ENCODE data around the gene MRPS7.

Gene MRPS7

DNA sequence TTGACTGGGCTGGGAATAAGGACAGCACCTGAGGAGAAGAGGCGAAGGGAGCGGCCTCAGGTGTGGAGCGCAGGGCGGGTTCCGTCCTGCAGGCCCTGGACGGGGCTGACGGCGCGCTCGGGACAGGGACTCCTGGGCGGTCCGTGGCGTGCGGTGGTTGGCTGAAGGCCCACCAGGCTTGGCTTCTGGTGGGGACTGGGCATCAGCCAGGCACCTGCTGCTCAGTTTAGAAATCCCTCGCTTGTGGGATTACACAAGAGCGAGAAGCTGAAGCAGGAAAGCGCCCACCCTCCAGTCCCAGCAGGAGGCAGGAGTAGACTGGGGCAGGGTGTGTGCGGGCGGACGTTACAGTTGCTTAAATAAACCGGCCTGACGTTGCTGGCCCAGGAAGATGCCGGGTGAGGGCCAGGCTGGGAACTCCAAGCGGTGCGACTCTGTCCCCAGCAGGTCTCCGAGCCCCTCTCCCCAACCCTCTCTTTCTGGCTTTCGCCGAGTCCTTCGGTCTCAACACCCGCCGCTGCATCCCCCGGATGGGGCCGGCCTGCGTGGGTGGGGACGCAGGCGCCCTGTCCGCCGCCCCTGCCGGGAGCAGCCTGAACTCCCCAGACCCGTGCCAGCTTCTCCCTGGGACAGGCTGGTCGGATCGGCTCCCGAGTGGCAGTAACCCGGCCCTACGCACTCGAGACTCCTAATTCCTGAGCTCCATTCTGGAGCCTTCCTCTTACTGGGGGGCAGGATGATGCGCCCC lies 8.7 kb downstream of the MRPS7 start:
- Histone ChIP-seq H3K4me3 (ENCODE audit: control insufficient read depth in 1 of 7, extremely low read depth in 1 of 7, insufficient read depth in 4 of 7, low read depth in 2 of 7, low read length in 6 of 7) (peak overlapping the region; percentile 79 to 96 (median 91)), H3K4me1 (ENCODE audit: control extremely low read depth in 1 of 4, control insufficient read depth in 4 of 4, insufficient read depth in 4 of 4, low read length in 3 of 4) (peaks cover 0 to 53% (median 32%) of the 10 kb centered on the region in 4 experiments), H3K9me3 (ENCODE audit: control extremely low read depth in 1 of 5, control insufficient read depth in 4 of 5, insufficient read depth in 2 of 5, low read depth in 1 of 5, low read length in 4 of 5) (no peaks in the 10 kb centered on the region), H3K27me3 (replicated peaks in 2 of 5; ENCODE audit: control insufficient read depth in 4 of 5, insufficient read depth in 5 of 5, low read length in 4 of 5) (no peaks in the 10 kb centered on the region), H3K36me3 (ENCODE audit: control insufficient read depth in 4 of 4, insufficient read depth in 4 of 4, low read length in 3 of 4) (peaks cover 2 to 56% (median 37%) of the 10 kb centered on the region in 4 experiments), H3K27ac (ENCODE audit: insufficient read depth in 1 of 2, low read depth in 1 of 2, low read length in 2 of 2, poor library complexity in 1 of 2, severe bottlenecking in 2 of 2) (peak overlapping the region; percentile 85 to 90)
- ChIA-PET CTCF (interaction anchor here (0.6 to 5.1 kb wide), 25 partner anchors 10 to 376 kb away, joined by 3 to 40 read pairs (median 5); partner anchors contain the start of genes GGA3, MRPS7, NUP85 and SLC25A19), POLR2A (interaction anchor here (0.6 to 2.5 kb wide), 6 partner anchors 9 to 397 kb away, joined by 3 to 39 read pairs (median 4); partner anchors contain the start of genes FDXR, GGA3, MRPS7 and SLC25A19)
- peak; percentile 80 to 85 (median 81) for DNase-seq
- WGBS (ENCODE audit: insufficient coverage): under 1% methylated on average over 44 of the region's 47 CpGs

DNA sequence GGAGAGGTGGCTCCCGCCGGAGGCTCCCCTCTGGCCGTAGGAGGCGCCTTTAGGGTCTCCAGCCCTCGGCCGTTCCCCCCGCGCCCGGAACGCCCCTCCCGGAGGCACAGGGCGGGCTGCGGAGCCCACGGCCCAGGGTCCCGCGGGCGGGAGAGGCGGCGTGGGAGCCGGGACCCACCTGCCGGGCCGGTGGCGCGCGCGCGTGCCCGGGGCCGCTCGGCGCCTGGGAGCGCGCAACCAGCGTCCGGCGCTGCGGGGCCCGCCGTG lies 9.2 kb downstream of the MRPS7 start, which contains the start of gene MIF4GD:
TSS of gene MIF4GD (minus strand) at position 266 of the 267 bp plus-strand sequence. CDS start 1,036 bp downstream, outside the sequence.
- ChIA-PET CTCF (interaction anchor here (0.6 to 5.1 kb wide), 23 partner anchors 10 to 375 kb away, joined by 3 to 40 read pairs (median 5); partner anchors contain the start of genes GGA3, MRPS7, NUP85 and SLC25A19), POLR2A (interaction anchor here (0.7 to 2.5 kb wide), 5 partner anchors 9 to 398 kb away, joined by 3 to 39 read pairs (median 4); partner anchors contain the start of genes FDXR, GGA3, MRPS7 and SLC25A19)
- Histone ChIP-seq H3K27me3 (replicated peaks in 2 of 5; ENCODE audit: control insufficient read depth in 4 of 5, insufficient read depth in 5 of 5, low read length in 4 of 5) (no peaks in the 10 kb centered on the region), H3K4me1 (ENCODE audit: control extremely low read depth in 1 of 4, control insufficient read depth in 4 of 4, insufficient read depth in 4 of 4, low read length in 3 of 4) (peaks cover 0 to 53% (median 28%) of the 10 kb centered on the region in 4 experiments), H3K4me3 (ENCODE audit: control insufficient read depth in 1 of 7, extremely low read depth in 1 of 7, insufficient read depth in 4 of 7, low read depth in 2 of 7, low read length in 6 of 7) (peak within 1 kb of the TSS; percentile 79 to 96 (median 91)), H3K27ac (ENCODE audit: insufficient read depth in 1 of 2, low read depth in 1 of 2, low read length in 2 of 2, poor library complexity in 1 of 2, severe bottlenecking in 2 of 2) (peak within 1 kb of the TSS; percentile 85 to 90), H3K36me3 (ENCODE audit: control insufficient read depth in 4 of 4, insufficient read depth in 4 of 4, low read length in 3 of 4) (peaks cover 2 to 53% (median 34%) of the 10 kb centered on the region in 4 experiments), H3K9me3 (ENCODE audit: control extremely low read depth in 1 of 5, control insufficient read depth in 4 of 5, insufficient read depth in 2 of 5, low read depth in 1 of 5, low read length in 4 of 5) (no peaks in the 10 kb centered on the region)
- peak in 1 of 3 donors; percentile 88 for DNase-seq
- WGBS (ENCODE audit: insufficient coverage): 0% methylated on average over 36 of the region's 39 CpGs

DNA sequence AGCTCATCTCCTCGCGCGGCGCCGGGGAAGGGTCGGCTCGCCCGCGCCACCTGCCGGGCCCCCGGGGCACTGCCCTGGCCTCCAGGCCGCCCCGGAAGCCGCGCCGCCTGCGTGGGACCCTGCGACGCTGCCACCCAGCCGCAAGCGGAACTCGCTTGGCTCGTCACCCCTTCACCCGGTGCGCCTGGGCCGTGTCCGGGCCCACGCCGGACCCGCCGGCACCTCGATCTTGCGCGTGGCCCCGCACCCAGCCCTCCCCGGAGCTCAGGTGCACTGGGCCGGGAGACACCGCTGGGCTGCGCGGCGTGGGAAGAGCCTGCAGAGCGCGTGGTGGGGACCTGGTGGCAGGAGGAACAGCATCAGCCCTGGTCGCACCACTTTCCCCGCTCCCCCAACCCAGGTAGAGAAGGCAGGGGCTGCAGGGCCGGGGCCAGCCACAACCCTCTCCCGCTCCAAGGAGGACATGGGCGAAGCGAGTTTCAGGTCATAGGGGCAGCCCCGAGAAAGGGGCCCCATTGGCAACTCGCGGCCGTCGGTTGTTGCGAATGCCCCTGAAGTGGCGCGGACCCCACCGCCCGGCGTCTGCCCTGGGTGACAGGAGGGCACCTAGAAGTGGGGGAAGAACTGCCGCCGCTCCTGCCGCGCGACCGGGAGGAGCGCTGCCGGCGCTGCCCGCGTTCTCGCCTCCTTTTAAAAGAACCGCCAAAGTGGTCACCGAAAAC lies 9.7 kb downstream of the MRPS7 start:
- ChIA-PET CTCF (interaction anchor here (0.6 to 5.1 kb wide), 23 partner anchors 11 to 375 kb away, joined by 3 to 40 read pairs (median 5); partner anchors contain the start of genes GGA3, MRPS7, NUP85 and SLC25A19), POLR2A (interaction anchor here (0.7 to 2.5 kb wide), 5 partner anchors 10 to 398 kb away, joined by 3 to 39 read pairs (median 4); partner anchors contain the start of genes FDXR, GGA3, MRPS7 and SLC25A19)
- Histone ChIP-seq H3K27ac (ENCODE audit: insufficient read depth in 1 of 2, low read depth in 1 of 2, low read length in 2 of 2, poor library complexity in 1 of 2, severe bottlenecking in 2 of 2) (peak overlapping the region in 1 of 2 experiments; percentile 64), H3K27me3 (replicated peaks in 2 of 5; ENCODE audit: control insufficient read depth in 4 of 5, insufficient read depth in 5 of 5, low read length in 4 of 5) (no peaks in the 10 kb centered on the region), H3K9me3 (ENCODE audit: control extremely low read depth in 1 of 5, control insufficient read depth in 4 of 5, insufficient read depth in 2 of 5, low read depth in 1 of 5, low read length in 4 of 5) (no peaks in the 10 kb centered on the region), H3K4me1 (ENCODE audit: control extremely low read depth in 1 of 4, control insufficient read depth in 4 of 4, insufficient read depth in 4 of 4, low read length in 3 of 4) (peaks cover 0 to 53% (median 27%) of the 10 kb centered on the region in 4 experiments), H3K36me3 (ENCODE audit: control insufficient read depth in 4 of 4, insufficient read depth in 4 of 4, low read length in 3 of 4) (peaks cover 2 to 48% (median 29%) of the 10 kb centered on the region in 4 experiments), H3K4me3 (ENCODE audit: control insufficient read depth in 1 of 7, extremely low read depth in 1 of 7, insufficient read depth in 4 of 7, low read depth in 2 of 7, low read length in 6 of 7) (peak overlapping the region; percentile 79 to 96 (median 91))
- DNase-seq: peak; percentile 61 to 84 (median 72)
- under 1% methylated on average over 65 of the region's 74 CpGs for WGBS (ENCODE audit: insufficient coverage)

DNA sequence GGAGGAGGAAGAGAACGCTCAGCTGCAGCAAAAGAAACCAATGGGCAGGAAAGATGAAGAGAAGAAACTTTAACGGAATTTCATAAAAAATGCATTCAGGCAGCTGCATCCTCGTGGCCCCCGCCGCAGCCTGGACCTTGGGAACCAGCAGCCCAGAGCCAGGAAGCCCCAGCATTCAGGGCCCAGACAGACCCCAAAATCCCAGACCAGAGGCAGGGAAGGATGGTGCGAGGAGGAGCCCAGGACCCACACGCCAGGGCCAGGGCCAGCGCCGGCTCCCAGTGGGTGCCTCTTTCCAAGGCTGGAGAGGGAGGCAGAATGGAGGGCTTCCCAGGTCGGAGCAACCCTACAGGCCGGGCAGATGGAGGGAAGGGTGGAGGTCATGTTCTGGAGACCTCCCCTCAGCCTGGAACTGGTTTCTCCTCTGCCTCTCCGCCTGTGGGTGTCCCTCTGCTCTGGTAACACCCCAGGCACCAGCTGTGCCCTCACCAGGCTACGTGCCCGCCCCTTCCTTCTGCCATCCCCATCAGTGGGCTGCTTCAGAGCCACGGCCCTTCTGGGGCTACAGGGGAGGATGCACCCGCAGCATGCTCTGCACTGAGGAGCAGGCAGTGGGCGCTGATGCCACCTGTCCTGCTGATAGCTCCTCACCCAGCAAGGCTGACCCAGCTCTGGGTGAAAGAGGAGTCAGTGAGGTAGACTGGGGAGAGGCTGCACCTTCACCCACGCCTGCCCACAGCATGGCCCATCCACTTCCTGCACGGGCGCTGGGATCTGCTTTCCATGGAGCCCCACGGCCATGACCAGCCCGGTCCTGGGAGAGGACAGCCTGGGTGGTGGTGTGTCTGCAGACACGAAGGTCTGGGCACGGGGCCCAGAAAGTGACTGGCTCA lies 10.5 kb downstream of the MRPS7 start:
- H3K4me1 ChIP-seq (ENCODE audit: control extremely low read depth in 1 of 4, control insufficient read depth in 4 of 4, insufficient read depth in 4 of 4, low read length in 3 of 4): peaks cover 0 to 46% (median 27%) of the 10 kb centered on the region in 4 experiments
- CTCF ChIA-PET: interaction anchor here (1.0 to 5.1 kb wide), 8 partner anchors 10 to 158 kb away, joined by 4 to 40 read pairs (median 16); partner anchors contain the start of genes GGA3, MRPS7 and SLC25A19
- no peaks in the 10 kb centered on the region for H3K27me3 ChIP-seq (replicated peaks in 2 of 5; ENCODE audit: control insufficient read depth in 4 of 5, insufficient read depth in 5 of 5, low read length in 4 of 5)
- peak overlapping the region; percentile 79 to 96 (median 91) for H3K4me3 ChIP-seq (ENCODE audit: control insufficient read depth in 1 of 7, extremely low read depth in 1 of 7, insufficient read depth in 4 of 7, low read depth in 2 of 7, low read length in 6 of 7)
- H3K9me3 ChIP-seq (ENCODE audit: control extremely low read depth in 1 of 5, control insufficient read depth in 4 of 5, insufficient read depth in 2 of 5, low read depth in 1 of 5, low read length in 4 of 5): no peaks in the 10 kb centered on the region
- H3K27ac ChIP-seq (ENCODE audit: insufficient read depth in 1 of 2, low read depth in 1 of 2, low read length in 2 of 2, poor library complexity in 1 of 2, severe bottlenecking in 2 of 2): peak overlapping the region in 1 of 2 experiments; percentile 64
- POLR2A ChIA-PET: interaction anchor here (1.6 to 2.5 kb wide), 3 partner anchors 11 to 134 kb away, joined by 4 to 39 read pairs (median 13); partner anchors contain the start of genes GGA3, MRPS7 and SLC25A19
- H3K36me3 ChIP-seq (ENCODE audit: control insufficient read depth in 4 of 4, insufficient read depth in 4 of 4, low read length in 3 of 4): peaks cover 4 to 44% (median 27%) of the 10 kb centered on the region in 4 experiments
- no peak for DNase-seq
- 63% methylated on average over 23 of the region's 24 CpGs for WGBS (ENCODE audit: insufficient coverage)

DNA sequence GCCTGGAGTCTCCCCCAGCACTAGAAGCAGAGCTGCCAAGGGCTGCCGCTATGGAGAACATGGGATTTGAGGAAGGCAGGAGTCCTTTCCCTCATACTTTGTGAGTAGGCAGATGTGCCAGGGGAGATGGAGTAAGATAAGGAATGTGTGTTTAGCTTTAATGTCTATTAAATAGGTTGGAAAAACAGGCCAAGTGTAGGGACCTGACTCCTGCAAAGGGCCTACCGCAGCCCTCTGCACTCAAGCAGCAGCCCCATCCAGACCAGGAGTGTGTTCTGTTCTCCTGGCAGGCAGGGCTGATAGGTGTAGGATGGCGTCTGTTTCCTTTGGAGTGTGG lies 11.1 kb downstream of the MRPS7 start:
- peaks cover 0 to 40% (median 27%) of the 10 kb centered on the region in 4 experiments for H3K4me1 ChIP-seq (ENCODE audit: control extremely low read depth in 1 of 4, control insufficient read depth in 4 of 4, insufficient read depth in 4 of 4, low read length in 3 of 4)
- no peaks in the 10 kb centered on the region for H3K27me3 ChIP-seq (replicated peaks in 2 of 5; ENCODE audit: control insufficient read depth in 4 of 5, insufficient read depth in 5 of 5, low read length in 4 of 5)
- ChIA-PET POLR2A (no interaction called here), CTCF (interaction anchor here (3.5 to 5.1 kb wide), 2 partner anchors 12 to 17 kb away, joined by 20 to 40 read pairs; partner anchors contain the start of genes GGA3, MRPS7 and SLC25A19)
- 76% methylated on average over 3 of the region's 3 CpGs for WGBS (ENCODE audit: insufficient coverage)
- H3K36me3 ChIP-seq (ENCODE audit: control insufficient read depth in 4 of 4, insufficient read depth in 4 of 4, low read length in 3 of 4): peaks cover 5 to 43% (median 29%) of the 10 kb centered on the region in 4 experiments
- no peaks in the 10 kb centered on the region for H3K9me3 ChIP-seq (ENCODE audit: control extremely low read depth in 1 of 5, control insufficient read depth in 4 of 5, insufficient read depth in 2 of 5, low read depth in 1 of 5, low read length in 4 of 5)
- no peak overlapping the region for H3K4me3 ChIP-seq (ENCODE audit: control insufficient read depth in 1 of 7, extremely low read depth in 1 of 7, insufficient read depth in 4 of 7, low read depth in 2 of 7, low read length in 6 of 7)
- H3K27ac ChIP-seq (ENCODE audit: insufficient read depth in 1 of 2, low read depth in 1 of 2, low read length in 2 of 2, poor library complexity in 1 of 2, severe bottlenecking in 2 of 2): no peak overlapping the region
- DNase-seq: no peak
